ENCODE results near the gene SLC25A3.

- TF ChIP-seq CTCF (optimal IDR thresholded peaks at IDR 0.05 in 1 of 3, IDR thresholded peaks at IDR 0.05 in 1 of 3, conservative IDR thresholded peaks at IDR 0.05 in 1 of 3; ENCODE audit: extremely low read depth in 1 of 3, insufficient read depth in 2 of 3, low read length in 3 of 3) = no peak
- TF ChIP-seq EZH2 (IDR thresholded peaks at IDR 0.05; ENCODE audit: low read length) = no peak
These were observed 17.1 kb downstream of the SLC25A3 start for GRCh38 chr12:98610596-98610995.
